SK-N-SH treated with all-trans-retinoic acid at 6 μM for 48 hours (cell line): ENCODE results near the gene FOLR1.

Source experiments
- BACH2 ChIP-seq: fragments of 250-450 bp; sonication (Bioruptor Pico); IDR thresholded peaks from 2 replicates; pipeline ENCODE4 v1.9.0; 2021; ENCODE audit warnings: mild to moderate bottlenecking, borderline replicate concordance
- CREB5 ChIP-seq: fragments of 250-450 bp; sonication (Bioruptor Pico); IDR thresholded peaks from 2 replicates; pipeline ENCODE4 v1.5.1; 2020; ENCODE audit warnings: low read depth, mild to moderate bottlenecking, moderate library complexity
- OSR1 ChIP-seq: fragments of 250-450 bp; sonication (Bioruptor Pico); IDR thresholded peaks from 2 replicates; pipeline ENCODE4 v1.8.0; 2022; ENCODE audit warnings: moderate library complexity, mild to moderate bottlenecking, inconsistent platforms
- PATZ1 ChIP-seq: fragments of 250-450 bp; sonication (Bioruptor Pico); IDR thresholded peaks from 2 replicates; pipeline ENCODE4 v1.8.0; 2020; ENCODE audit warnings: mild to moderate bottlenecking, moderate library complexity, borderline replicate concordance
- POU6F1 ChIP-seq: fragments of 250-450 bp; sonication (Bioruptor Pico); IDR thresholded peaks from 2 replicates; pipeline ENCODE4 v1.8.0; 2021; ENCODE audit warnings: low read depth, mild to moderate bottlenecking, moderate library complexity, borderline replicate concordance
- TOX ChIP-seq: fragments of 250-450 bp; sonication (Bioruptor Pico); IDR thresholded peaks from 2 replicates; pipeline ENCODE4 v1.8.0; 2021; ENCODE audit warnings: mild to moderate bottlenecking, moderate library complexity, borderline replicate concordance
- ZFP30 ChIP-seq: fragments of 450-650 bp; formaldehyde crosslinking; IDR thresholded peaks from 2 replicates; pipeline ENCODE4 v1.5.0; 2022; ENCODE audit warnings: mild to moderate bottlenecking, moderate library complexity
- ZNF565 ChIP-seq: fragments of 450-650 bp; formaldehyde crosslinking; conservative IDR thresholded peaks from 2 replicates; pipeline ENCODE4 v1.5.0; 2020; ENCODE audit warnings: low read depth, mild to moderate bottlenecking, moderate library complexity

GRCh38 chr11:72160319-72160718, 31.6 kb upstream of the FOLR1 start:
- TF ChIP-seq ZFP30 (CRISPR knock-in tag) (no peak), BACH2 (CRISPR knock-in tag) (no peak), POU6F1 (CRISPR knock-in tag) (no peak), CREB5 (CRISPR knock-in tag) (no peak), PATZ1 (CRISPR knock-in tag) (no peak), ZNF565 (no peak), OSR1 (CRISPR knock-in tag) (no peak), TOX (no peak)
